SK-N-SH treated with all-trans-retinoic acid at 6 μM for 48 hours (cell line): ENCODE measurements around the gene VPS26A.
A peak's percentile ranks its signal among the peaks of the same experiment; 100 is the strongest.

Experiments
- ATAC-seq: fragments of 200-7000 bp; cut with Tn5 transposase; 3 replicates; pipeline ENCODE4 v1.9.1; 2020; ENCODE audit warnings: mild to moderate bottlenecking, moderate library complexity
- ARNTL ChIP-seq: fragments of 450-650 bp; formaldehyde crosslinking; IDR thresholded peaks from 2 replicates; pipeline ENCODE4 v1.5.0; 2020; ENCODE audit warnings: low read depth, mild to moderate bottlenecking, moderate library complexity, borderline replicate concordance
- BACH2 ChIP-seq: fragments of 250-450 bp; sonication (Bioruptor Pico); IDR thresholded peaks from 2 replicates; pipeline ENCODE4 v1.9.0; 2021; ENCODE audit warnings: mild to moderate bottlenecking, borderline replicate concordance
- CREB5 ChIP-seq: fragments of 250-450 bp; sonication (Bioruptor Pico); IDR thresholded peaks from 2 replicates; pipeline ENCODE4 v1.5.1; 2020; ENCODE audit warnings: low read depth, mild to moderate bottlenecking, moderate library complexity
- CSDC2 ChIP-seq: fragments of 250-450 bp; sonication (Bioruptor Pico); IDR thresholded peaks from 2 replicates; pipeline ENCODE4 v1.5.0; 2020; ENCODE audit warnings: mild to moderate bottlenecking, moderate library complexity
- CSRNP3 ChIP-seq: fragments of 250-450 bp; sonication (Bioruptor Pico); IDR thresholded peaks from 2 replicates; pipeline ENCODE4 v1.5.1; 2021; ENCODE audit warnings: mild to moderate bottlenecking, moderate library complexity
- ESRRG ChIP-seq: fragments of 250-450 bp; sonication (Bioruptor Pico); IDR thresholded peaks from 2 replicates; pipeline ENCODE4 v1.6.1; 2021; ENCODE audit warnings: mild to moderate bottlenecking
- GLIS3 ChIP-seq: fragments of 250-450 bp; sonication (Bioruptor Pico); IDR thresholded peaks from 2 replicates; pipeline ENCODE4 v1.5.0; 2020; ENCODE audit warnings: mild to moderate bottlenecking, moderate library complexity
- ISL1 ChIP-seq: fragments of 250-450 bp; sonication (Bioruptor Pico); IDR thresholded peaks from 2 replicates; pipeline ENCODE4 v2.1.2; 2022; ENCODE audit warnings: mild to moderate bottlenecking, moderate library complexity
- PATZ1 ChIP-seq: fragments of 250-450 bp; sonication (Bioruptor Pico); IDR thresholded peaks from 2 replicates; pipeline ENCODE4 v1.8.0; 2020; ENCODE audit warnings: mild to moderate bottlenecking, moderate library complexity, borderline replicate concordance
- PPARA ChIP-seq: fragments of 250-450 bp; sonication (Bioruptor Pico); IDR thresholded peaks from 2 replicates; pipeline ENCODE4 v1.5.0; 2020; ENCODE audit warnings: mild to moderate bottlenecking, borderline replicate concordance
- RARB ChIP-seq: fragments of 250-450 bp; sonication (Bioruptor Pico); IDR thresholded peaks from 2 replicates; pipeline ENCODE4 v1.8.0; 2021; ENCODE audit warnings: mild to moderate bottlenecking, moderate library complexity
- SNAI2 ChIP-seq: fragments of 250-450 bp; sonication (Bioruptor Pico); IDR thresholded peaks from 2 replicates; pipeline ENCODE4 v1.5.0; 2020; ENCODE audit warnings: mild to moderate bottlenecking, moderate library complexity
- TCF4 ChIP-seq: fragments of 250-450 bp; sonication (Bioruptor Pico); IDR thresholded peaks from 2 replicates; pipeline ENCODE4 v1.8.0; 2021; ENCODE audit warnings: mild to moderate bottlenecking, moderate library complexity, borderline replicate concordance
- TSHZ2 ChIP-seq: fragments of 250-450 bp; sonication (Bioruptor Pico); IDR thresholded peaks from 2 replicates; pipeline ENCODE4 v1.5.0; 2020; ENCODE audit warnings: mild to moderate bottlenecking, moderate library complexity
- ZC3H10 ChIP-seq: fragments of 250-450 bp; sonication (Bioruptor Pico); IDR thresholded peaks from 2 replicates; pipeline ENCODE4 v1.5.1; 2021; ENCODE audit warnings: mild to moderate bottlenecking, moderate library complexity
- ZFP3 ChIP-seq: fragments of 250-450 bp; sonication (Bioruptor Pico); IDR thresholded peaks from 2 replicates; pipeline ENCODE4 v1.5.0; 2020; ENCODE audit warnings: mild to moderate bottlenecking, moderate library complexity
- ZFP30 ChIP-seq: fragments of 450-650 bp; formaldehyde crosslinking; IDR thresholded peaks from 2 replicates; pipeline ENCODE4 v1.5.0; 2022; ENCODE audit warnings: mild to moderate bottlenecking, moderate library complexity
- ZNF565 ChIP-seq: fragments of 450-650 bp; formaldehyde crosslinking; conservative IDR thresholded peaks from 2 replicates; pipeline ENCODE4 v1.5.0; 2020; ENCODE audit warnings: low read depth, mild to moderate bottlenecking, moderate library complexity
- ZNF70 ChIP-seq: fragments of 450-650 bp; formaldehyde crosslinking; IDR thresholded peaks from 2 replicates; pipeline ENCODE4 v1.5.0; 2020; ENCODE audit warnings: mild to moderate bottlenecking, moderate library complexity
- ZNF8 ChIP-seq: fragments of 450-650 bp; formaldehyde crosslinking; IDR thresholded peaks from 2 replicates; pipeline ENCODE4 v1.5.0; 2020; ENCODE audit warnings: mild to moderate bottlenecking, moderate library complexity

VPS26A gene

GRCh38 chr10:69123747-69124562 lies at the start of gene VPS26A:
Gene VPS26A, plus strand, starts transcription at chr10:69124178. Its CDS starts 100 bp downstream, at chr10:69124278.
- TF ChIP-seq PATZ1 (no peak), ARNTL (CRISPR knock-in tag) (peak; percentile 79), ZC3H10 (CRISPR knock-in tag) (peak; percentile 14; the same call in 1 of the 2 replicates), PPARA (CRISPR knock-in tag) (no peak)
- ATAC-seq, result peak; percentile 90

- TF ChIP-seq ZC3H10 (CRISPR knock-in tag) (no peak), GLIS3 (no peak), ISL1 (CRISPR knock-in tag) (no peak), ZNF70 (CRISPR knock-in tag) (no peak), ZFP30 (no peak), ZNF8 (no peak), CSRNP3 (CRISPR knock-in tag) (no peak), ZNF565 (CRISPR knock-in tag) (no peak)
- no peak for ATAC-seq
Measured at GRCh38 chr10:69074532-69074931, 49.4 kb upstream of the VPS26A start.

- no peak for ATAC-seq
- TF ChIP-seq ZNF70 (CRISPR knock-in tag) (no peak), ZC3H10 (CRISPR knock-in tag) (no peak), ZFP30 (no peak), ARNTL (CRISPR knock-in tag) (no peak), CSRNP3 (CRISPR knock-in tag) (no peak), ESRRG (CRISPR knock-in tag) (no peak)
Measured at GRCh38 chr10:69075431-69075830, 48.5 kb upstream of the VPS26A start.

GRCh38 chr10:69078311-69078710 lies 45.7 kb upstream of the VPS26A start:
- no peak for ATAC-seq
- TF ChIP-seq CSDC2 (no peak), RARB (CRISPR knock-in tag) (no peak), BACH2 (CRISPR knock-in tag) (no peak), PATZ1 (no peak), ZFP3 (no peak), ISL1 (CRISPR knock-in tag) (no peak), ZNF70 (CRISPR knock-in tag) (no peak), CSRNP3 (CRISPR knock-in tag) (no peak), TCF4 (no peak), SNAI2 (CRISPR knock-in tag) (no peak)
- TF ChIP-seq, all 23 proteins: peak for 0

- ATAC-seq, result no peak
- TF ChIP-seq PATZ1, result no peak
- no peak for TF ChIP-seq TSHZ2 (CRISPR knock-in tag)
- no peak for TF ChIP-seq CREB5 (CRISPR knock-in tag)
Measured at GRCh38 chr10:69080226-69080625, 43.8 kb upstream of the VPS26A start.
